K562 (cell line): Measurements from ENCODE around the gene SAE1. TPM values are rescaled to one million over a fixed set of nuclear protein-coding genes. Genes with fewer than 3 reads are reported as not detected.

Source experiments
- BRF1 ChIP-seq: IDR thresholded peaks from 3 replicates; pipeline ENCODE4 v1.6.1; 2011; ENCODE audit warnings: borderline replicate concordance, mild to moderate bottlenecking; ENCODE audit not compliant: insufficient read length; ENCODE audit errors: extremely low read depth
- CBX3 ChIP-seq, 2 experiments: IDR thresholded peaks; 1 replicate in 1 of 2; 2 replicates in 1 of 2; pipeline ENCODE4 v1.6.1; 2012; ENCODE audit warnings: inconsistent platforms in 2 of 2, low read length in 2 of 2, borderline replicate concordance in 1 of 2, control low read depth in 1 of 2
- CBX8 ChIP-seq: fragments of 200-600 bp; sonication (generic); IDR thresholded peaks from 2 replicates; pipeline ENCODE4 v1.6.1; 2012; ENCODE audit warnings: borderline replicate concordance, mixed run types, low read depth, mild to moderate bottlenecking, moderate library complexity, mixed read lengths, low read length, control low read depth, inconsistent platforms; ENCODE audit not compliant: poor library complexity, severe bottlenecking; ENCODE audit errors: extremely low read depth
- DACH1 ChIP-seq: fragments of 450-650 bp; IDR thresholded peaks from 2 replicates; pipeline ENCODE4 v1.6.1; 2018; ENCODE audit not compliant: partially characterized antibody
- HDAC2 ChIP-seq: fragments of 450-650 bp; IDR thresholded peaks from 2 replicates; pipeline ENCODE4 v1.6.1; 2016; ENCODE audit warnings: mild to moderate bottlenecking
- KDM5B ChIP-seq: fragments of 200-600 bp; sonication (generic); IDR thresholded peaks from 2 replicates; pipeline ENCODE4 v1.6.1; 2012; ENCODE audit warnings: low read depth, mild to moderate bottlenecking, moderate library complexity, low read length, control low read depth, inconsistent platforms; ENCODE audit not compliant: insufficient replicate concordance
- L3MBTL2 ChIP-seq: fragments of 450-650 bp; IDR thresholded peaks from 2 replicates; pipeline ENCODE4 v1.6.1; 2016; ENCODE audit warnings: mild to moderate bottlenecking, moderate library complexity
- LARP7 ChIP-seq: fragments of 450-650 bp; IDR thresholded peaks from 2 replicates; pipeline ENCODE4 v1.6.1; 2016
- MTF1 ChIP-seq: fragments of 250-450 bp; sonication (Bioruptor Pico); IDR thresholded peaks from 2 replicates; pipeline ENCODE4 v1.9.0; 2021; ENCODE audit warnings: moderate library complexity, mild to moderate bottlenecking, inconsistent platforms, borderline replicate concordance
- MYC ChIP-seq, 2 experiments: fragments of 250-450 bp in 1 of 2; sonication (Bioruptor Pico) in 1 of 2; IDR thresholded peaks; 2 replicates each; pipeline versions ENCODE4 v1.5.1 to v1.6.1; 2012 to 2021; ENCODE audit warnings: low read depth in 2 of 2, borderline replicate concordance in 1 of 2, improper control_type of control experiment in 1 of 2, low read length in 1 of 2, mild to moderate bottlenecking in 1 of 2, moderate library complexity in 1 of 2
- NFIX ChIP-seq: fragments of 250-450 bp; sonication (Bioruptor Pico); IDR thresholded peaks from 2 replicates; pipeline ENCODE4 v1.4.0; 2020; ENCODE audit warnings: low read depth, mild to moderate bottlenecking, moderate library complexity
- POLR2B ChIP-seq: fragments of 450-650 bp; IDR thresholded peaks from 2 replicates; pipeline ENCODE4 v1.6.1; 2018; ENCODE audit warnings: low read depth; ENCODE audit not compliant: partially characterized antibody
- PYGO2 ChIP-seq: fragments of 450-650 bp; IDR thresholded peaks from 2 replicates; pipeline ENCODE4 v1.6.1; 2016; ENCODE audit warnings: mild to moderate bottlenecking, missing genetic modification characterization, moderate library complexity, missing compliant biosample characterization
- SIN3B ChIP-seq: fragments of 450-650 bp; IDR thresholded peaks from 2 replicates; pipeline ENCODE4 v1.6.1; 2017; ENCODE audit warnings: low read depth, mild to moderate bottlenecking, moderate library complexity
- SMARCA5 ChIP-seq: fragments of 450-650 bp; IDR thresholded peaks from 2 replicates; pipeline ENCODE4 v1.6.1; 2016
- SMARCC2 ChIP-seq: fragments of 450-650 bp; IDR thresholded peaks from 2 replicates; pipeline ENCODE4 v1.6.1; 2017; ENCODE audit warnings: antibody characterized with exemption, moderate library complexity, mild to moderate bottlenecking, low read depth
- SMARCE1 ChIP-seq: fragments of 450-650 bp; IDR thresholded peaks from 2 replicates; pipeline ENCODE4 v1.7.1; 2016; ENCODE audit warnings: mild to moderate bottlenecking
- U2AF1 ChIP-seq: fragments of 200-400 bp; formaldehyde crosslinking; optimal IDR thresholded peaks from 2 replicates; pipeline ENCODE3; 2017; ENCODE audit warnings: mild to moderate bottlenecking, low read depth, low read length, moderate library complexity
- ZKSCAN1 ChIP-seq: fragments of 150-350 bp; IDR thresholded peaks from 2 replicates; pipeline ENCODE4 v1.6.1; 2016; ENCODE audit warnings: low read depth, low read length
- ZNF217 ChIP-seq: sonication (generic); formaldehyde crosslinking; IDR thresholded peaks from 2 replicates; pipeline ENCODE4 v1.8.0; 2022; ENCODE audit warnings: mild to moderate bottlenecking, missing genetic modification reagents
- ZNF507 ChIP-seq: conservative IDR thresholded peaks from 2 replicates; pipeline ENCODE4 v1.6.1; 2017; ENCODE audit warnings: missing genetic modification characterization, missing compliant biosample characterization
- polyA plus RNA-seq, 8 experiments: library from polyadenylated mRNA; depleted of rRNA in 4 of 8; stranded (reverse) in 5 of 8; unstranded in 3 of 8; fragments of >200 nt; fragmentation: Nextera tagmentation in 2 of 8; fragmentation: Illumina TruSeq in 1 of 8; extraction: Ambion mirVana in 2 of 8; extraction: Trizol in 1 of 8; gene quantifications; 2 replicates each; pipeline versions ENCODE4 v1.2.1 to v1.2.3, GENCODE V29; 2011 to 2014; ENCODE audit warnings: inconsistent platforms in 1 of 8, missing spikeins in 1 of 8
- total RNA-seq, 7 experiments: library from RNA; depleted of rRNA in 6 of 7; stranded (reverse); fragments of >200 nt in 6 of 7; fragmentation: Illumina TruSeq in 2 of 7; extraction: Trizol in 2 of 7; gene quantifications; 2 replicates each; pipeline versions ENCODE4 v1.2.1 to v1.2.3, GENCODE V29; 2011 to 2021; ENCODE audit warnings: low replicate concordance in 1 of 7
- TF ChIP-seq, protein P1 (sequence below): sonication (generic); formaldehyde crosslinking; IDR thresholded peaks from 2 replicates; pipeline ENCODE4 v1.8.0; 2022; ENCODE audit warnings: missing genetic modification reagents, mild to moderate bottlenecking, borderline replicate concordance
- TF ChIP-seq, protein P2 (sequence below): fragments of 450-650 bp; formaldehyde crosslinking; IDR thresholded peaks from 2 replicates; pipeline ENCODE4 v1.4.0; 2022; ENCODE audit warnings: mild to moderate bottlenecking, moderate library complexity
- TF ChIP-seq, protein P3 (sequence below): fragments of 250-450 bp; sonication (Bioruptor Pico); IDR thresholded peaks from 2 replicates; pipeline ENCODE4 v1.5.0; 2021

Gene SAE1
- total and polyA plus RNA-seq, 9 of the 15 experiments (the other 6 are each of a cell fraction or from before 2014, with no cell fraction given) = 82.8 to 299 (median 217) TPM

DNA sequence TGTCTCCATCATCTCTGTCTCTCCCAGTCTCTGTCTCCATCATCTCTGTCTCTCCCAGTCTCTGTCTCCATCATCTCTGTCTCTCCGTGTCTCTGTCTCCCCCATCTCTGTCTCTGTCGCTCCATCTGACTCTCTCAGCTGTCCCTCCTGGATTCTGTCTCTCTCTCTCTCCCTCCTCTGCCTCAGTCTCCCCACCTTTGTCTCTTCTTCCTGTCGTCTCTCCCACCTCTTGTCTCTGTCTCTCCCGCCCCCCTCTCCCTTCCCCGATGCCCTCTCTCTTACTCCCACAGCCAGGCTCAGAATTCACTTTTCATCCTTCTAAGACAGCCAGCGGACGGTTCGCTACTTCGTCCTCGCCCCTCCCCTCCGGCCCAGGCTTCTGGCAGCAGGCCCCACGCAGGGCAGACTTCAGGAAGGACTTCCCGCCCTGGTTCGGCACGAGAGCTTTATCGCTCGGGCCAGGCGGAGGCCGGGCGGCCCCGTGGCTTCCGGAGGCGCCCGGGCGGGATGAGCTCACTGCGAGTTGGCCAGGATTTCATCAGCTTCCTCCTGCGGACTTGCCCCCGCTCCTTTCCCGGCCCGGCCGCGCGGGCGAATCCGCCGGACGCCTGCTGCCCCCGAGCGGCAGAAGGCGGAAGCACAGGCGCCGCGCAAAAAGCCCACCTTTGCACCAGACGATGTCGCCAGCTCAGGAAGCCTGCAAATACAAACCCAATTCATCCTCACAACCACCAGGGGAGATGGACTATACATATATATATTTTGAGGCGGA is 113.3 kb downstream of the SAE1 start (continued):
- TF ChIP-seq CBX8 = no peak
- TF ChIP-seq LARP7 = peak; percentile 96
- TF ChIP-seq, protein P1, sequence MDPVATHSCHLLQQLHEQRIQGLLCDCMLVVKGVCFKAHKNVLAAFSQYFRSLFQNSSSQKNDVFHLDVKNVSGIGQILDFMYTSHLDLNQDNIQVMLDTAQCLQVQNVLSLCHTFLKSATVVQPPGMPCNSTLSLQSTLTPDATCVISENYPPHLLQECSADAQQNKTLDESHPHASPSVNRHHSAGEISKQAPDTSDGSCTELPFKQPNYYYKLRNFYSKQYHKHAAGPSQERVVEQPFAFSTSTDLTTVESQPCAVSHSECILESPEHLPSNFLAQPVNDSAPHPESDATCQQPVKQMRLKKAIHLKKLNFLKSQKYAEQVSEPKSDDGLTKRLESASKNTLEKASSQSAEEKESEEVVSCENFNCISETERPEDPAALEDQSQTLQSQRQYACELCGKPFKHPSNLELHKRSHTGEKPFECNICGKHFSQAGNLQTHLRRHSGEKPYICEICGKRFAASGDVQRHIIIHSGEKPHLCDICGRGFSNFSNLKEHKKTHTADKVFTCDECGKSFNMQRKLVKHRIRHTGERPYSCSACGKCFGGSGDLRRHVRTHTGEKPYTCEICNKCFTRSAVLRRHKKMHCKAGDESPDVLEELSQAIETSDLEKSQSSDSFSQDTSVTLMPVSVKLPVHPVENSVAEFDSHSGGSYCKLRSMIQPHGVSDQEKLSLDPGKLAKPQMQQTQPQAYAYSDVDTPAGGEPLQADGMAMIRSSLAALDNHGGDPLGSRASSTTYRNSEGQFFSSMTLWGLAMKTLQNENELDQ = no peak
- no peak for TF ChIP-seq BRF1
- TF ChIP-seq DACH1 = peak; percentile 86
- no peak for TF ChIP-seq ZNF217 (CRISPR knock-in tag)
- TF ChIP-seq PYGO2 (tag) = no peak
- TF ChIP-seq SMARCE1 = peak; percentile 87
- peak; percentile 82 for TF ChIP-seq POLR2B
- no peak for TF ChIP-seq MTF1 (CRISPR knock-in tag)
- peak; percentile 82 for TF ChIP-seq SMARCC2
- TF ChIP-seq CBX3 (IDR thresholded peaks at IDR 0.05; ENCODE audit: borderline replicate concordance in 1 of 2, low read length in 2 of 2) = peak in 1 of 2 experiments; percentile 68; a peak in 2 of 3 replicates
- TF ChIP-seq SIN3B = no peak
- peak; percentile 92 for TF ChIP-seq L3MBTL2
- TF ChIP-seq, protein P2, sequence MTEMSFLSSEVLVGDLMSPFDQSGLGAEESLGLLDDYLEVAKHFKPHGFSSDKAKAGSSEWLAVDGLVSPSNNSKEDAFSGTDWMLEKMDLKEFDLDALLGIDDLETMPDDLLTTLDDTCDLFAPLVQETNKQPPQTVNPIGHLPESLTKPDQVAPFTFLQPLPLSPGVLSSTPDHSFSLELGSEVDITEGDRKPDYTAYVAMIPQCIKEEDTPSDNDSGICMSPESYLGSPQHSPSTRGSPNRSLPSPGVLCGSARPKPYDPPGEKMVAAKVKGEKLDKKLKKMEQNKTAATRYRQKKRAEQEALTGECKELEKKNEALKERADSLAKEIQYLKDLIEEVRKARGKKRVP = peak; percentile 100
- peak; percentile 98 for TF ChIP-seq HDAC2
- TF ChIP-seq MYC (IDR thresholded peaks at IDR 0.05; ENCODE audit: low read depth, low read length) = peak; percentile 97
- TF ChIP-seq MYC (CRISPR knock-in tag; IDR thresholded peaks at IDR 0.05; ENCODE audit: borderline replicate concordance, low read depth) = 0 out of 2 replicates have a peak, but pooled peaks have one; percentile 14
- no peak; the same call in 1 of the 2 replicates for TF ChIP-seq ZKSCAN1
- TF ChIP-seq ZNF507 = no peak
- TF ChIP-seq SMARCA5 = peak; percentile 99
- TF ChIP-seq NFIX (CRISPR knock-in tag) = no peak
- no peak for TF ChIP-seq KDM5B
- TF ChIP-seq, protein P3, sequence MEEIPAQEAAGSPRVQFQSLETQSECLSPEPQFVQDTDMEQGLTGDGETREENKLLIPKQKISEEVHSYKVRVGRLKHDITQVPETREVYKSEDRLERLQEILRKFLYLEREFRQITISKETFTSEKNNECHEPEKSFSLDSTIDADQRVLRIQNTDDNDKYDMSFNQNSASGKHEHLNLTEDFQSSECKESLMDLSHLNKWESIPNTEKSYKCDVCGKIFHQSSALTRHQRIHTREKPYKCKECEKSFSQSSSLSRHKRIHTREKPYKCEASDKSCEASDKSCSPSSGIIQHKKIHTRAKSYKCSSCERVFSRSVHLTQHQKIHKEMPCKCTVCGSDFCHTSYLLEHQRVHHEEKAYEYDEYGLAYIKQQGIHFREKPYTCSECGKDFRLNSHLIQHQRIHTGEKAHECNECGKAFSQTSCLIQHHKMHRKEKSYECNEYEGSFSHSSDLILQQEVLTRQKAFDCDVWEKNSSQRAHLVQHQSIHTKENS (CRISPR knock-in tag) = no peak
- TF ChIP-seq U2AF1 = no peak
